Subcutaneous abdominal adipose tissue (tissue), 5 donors: Measurements from ENCODE around the gene AGO3.
"Not testable (repeated sequence)": the region's sequence is repeated elsewhere in the genome, so short reads cannot be mapped to it uniquely, and the experiment has no call there.

Experiments used
- H3K27ac ChIP-seq: one replicate; pipeline ENCODE4 v1.7.0; 2013; ENCODE audit warnings: low read depth, mild to moderate bottlenecking, inconsistent platforms, low read length, moderate library complexity
- H3K27me3 ChIP-seq, 5 donors: one replicate each; pipeline ENCODE4 v1.7.0; 2013; ENCODE audit warnings: low read length in 5 of 5, inconsistent platforms in 1 of 5; ENCODE audit not compliant: control insufficient read depth in 5 of 5, insufficient read depth in 4 of 5
- H3K36me3 ChIP-seq, 5 donors: one replicate each; pipeline ENCODE4 v1.7.0; 2013; ENCODE audit warnings: low read length in 5 of 5; ENCODE audit not compliant: control insufficient read depth in 5 of 5, insufficient read depth in 5 of 5
- H3K4me1 ChIP-seq, 5 donors: one replicate each; pipeline ENCODE4 v1.7.0; 2013; ENCODE audit warnings: low read length in 5 of 5, mild to moderate bottlenecking in 3 of 5, moderate library complexity in 1 of 5; ENCODE audit not compliant: control insufficient read depth in 5 of 5, insufficient read depth in 5 of 5
- H3K4me3 ChIP-seq, 5 donors: one replicate each; pipeline ENCODE4 v1.7.0; 2013; ENCODE audit warnings: low read length in 5 of 5, low read depth in 1 of 5
- H3K9ac ChIP-seq, 5 donors: one replicate each; pipeline ENCODE4 v1.7.0; 2013; ENCODE audit warnings: low read length in 5 of 5, mild to moderate bottlenecking in 4 of 5, moderate library complexity in 3 of 5
- H3K9me3 ChIP-seq, 5 donors: one replicate each; pipeline ENCODE4 v1.7.0; 2013; ENCODE audit warnings: low read length in 5 of 5; ENCODE audit not compliant: control insufficient read depth in 5 of 5
- donor health status: healthy.
- donor health status: healthy.
- donor health status: healthy.
- donor health status: healthy.
- donor health status: healthy.

The AGO3 gene

GRCh38 chr1:35888255-35888654 lies 42.6 kb upstream of the AGO3 start:
- Histone ChIP-seq H3K4me3 (no peak overlapping the region), H3K9ac (no peak overlapping the region), H3K4me1 (peaks cover 2 to 27% (median 21%) of the 10 kb centered on the region in 5 donors), H3K27me3 (no peaks in the 10 kb centered on the region), H3K27ac (no peak overlapping the region), H3K36me3 (peaks cover 3 to 29% (median 27%) of the 10 kb centered on the region in 5 donors), H3K9me3 (no peaks in the 10 kb centered on the region)

- H3K27ac ChIP-seq, H3K9me3 ChIP-seq, H3K4me3 ChIP-seq, H3K27me3 ChIP-seq, H3K9ac ChIP-seq: not testable (repeated sequence)
- H3K4me1 ChIP-seq: peaks cover 2 to 21% (median 15%) of the 10 kb centered on the region in 5 donors
- H3K36me3 ChIP-seq: peaks cover 3 to 36% (median 34%) of the 10 kb centered on the region in 5 donors
Measured at GRCh38 chr1:35888981-35889380, 41.9 kb upstream of the AGO3 start.

- Histone ChIP-seq H3K27ac (no peak overlapping the region), H3K9ac (no peak overlapping the region), H3K36me3 (peaks cover 24 to 68% (median 58%) of the 10 kb centered on the region in 5 donors), H3K4me1 (no peaks in the 10 kb centered on the region), H3K9me3 (no peaks in the 10 kb centered on the region), H3K27me3 (no peaks in the 10 kb centered on the region), H3K4me3 (no peak overlapping the region)
Measured at GRCh38 chr1:35893051-35893879, 37.6 kb upstream of the AGO3 start.

GRCh38 chr1:35894183-35894582 lies 36.7 kb upstream of the AGO3 start:
- Histone ChIP-seq H3K4me1 (no peaks in the 10 kb centered on the region), H3K4me3 (no peak overlapping the region), H3K27me3 (no peaks in the 10 kb centered on the region), H3K9me3 (no peaks in the 10 kb centered on the region), H3K36me3 (peaks cover 32 to 72% (median 55%) of the 10 kb centered on the region in 5 donors), H3K9ac (no peak overlapping the region), H3K27ac (no peak overlapping the region)

- no peak overlapping the region for H3K9ac ChIP-seq
- H3K36me3 ChIP-seq: peaks cover 32 to 74% (median 53%) of the 10 kb centered on the region in 5 donors
- H3K27ac ChIP-seq: no peak overlapping the region
- H3K27me3 ChIP-seq: no peaks in the 10 kb centered on the region
- H3K9me3 ChIP-seq: no peaks in the 10 kb centered on the region
- no peaks in the 10 kb centered on the region for H3K4me1 ChIP-seq
- no peak overlapping the region for H3K4me3 ChIP-seq
Measured at GRCh38 chr1:35894656-35895055, 36.2 kb upstream of the AGO3 start.

GRCh38 chr1:35899941-35900340 lies 31.0 kb upstream of the AGO3 start:
- Histone ChIP-seq H3K27me3 (no peaks in the 10 kb centered on the region), H3K9me3 (no peaks in the 10 kb centered on the region), H3K27ac (no peak overlapping the region), H3K4me3 (no peak overlapping the region), H3K36me3 (peaks cover 39 to 73% (median 46%) of the 10 kb centered on the region in 5 donors), H3K4me1 (no peaks in the 10 kb centered on the region), H3K9ac (no peak overlapping the region)

- no peaks in the 10 kb centered on the region for H3K27me3 ChIP-seq
- H3K4me1 ChIP-seq: no peaks in the 10 kb centered on the region
- no peaks in the 10 kb centered on the region for H3K9me3 ChIP-seq
- H3K4me3 ChIP-seq: no peak overlapping the region
- no peak overlapping the region for H3K9ac ChIP-seq
- no peak overlapping the region for H3K27ac ChIP-seq
- peaks cover 35 to 74% (median 43%) of the 10 kb centered on the region in 5 donors for H3K36me3 ChIP-seq
Measured at GRCh38 chr1:35901235-35901634, 29.7 kb upstream of the AGO3 start.

- Histone ChIP-seq H3K27me3 (no peaks in the 10 kb centered on the region), H3K9ac (no peak overlapping the region), H3K9me3 (no peaks in the 10 kb centered on the region), H3K4me1 (no peaks in the 10 kb centered on the region), H3K4me3 (no peak overlapping the region), H3K36me3 (peaks cover 30 to 77% (median 47%) of the 10 kb centered on the region in 5 donors), H3K27ac (no peak overlapping the region)
Measured at GRCh38 chr1:35902671-35903070, 28.2 kb upstream of the AGO3 start.

GRCh38 chr1:35914717-35915116 lies 16.2 kb upstream of the AGO3 start:
- no peak overlapping the region for H3K9ac ChIP-seq
- no peaks in the 10 kb centered on the region for H3K27me3 ChIP-seq
- no peak overlapping the region for H3K27ac ChIP-seq
- no peaks in the 10 kb centered on the region for H3K9me3 ChIP-seq
- no peak overlapping the region for H3K4me3 ChIP-seq
- peaks cover 47 to 82% (median 67%) of the 10 kb centered on the region in 5 donors for H3K36me3 ChIP-seq
- H3K4me1 ChIP-seq: no peaks in the 10 kb centered on the region

- no peak overlapping the region for H3K4me3 ChIP-seq
- peaks cover 46 to 82% (median 73%) of the 10 kb centered on the region in 5 donors for H3K36me3 ChIP-seq
- no peaks in the 10 kb centered on the region for H3K27me3 ChIP-seq
- no peaks in the 10 kb centered on the region for H3K4me1 ChIP-seq
- H3K27ac ChIP-seq: no peak overlapping the region
- no peak overlapping the region for H3K9ac ChIP-seq
- no peaks in the 10 kb centered on the region for H3K9me3 ChIP-seq
Measured at GRCh38 chr1:35915693-35916092, 15.2 kb upstream of the AGO3 start.
